Testis (tissue), 2 donors: Measurements from ENCODE around the gene CLPSL2.

Experiments used
- POLR2A ChIP-seq: fragments of 450-650 bp; IDR thresholded peaks from one replicate; pipeline ENCODE4 v1.6.1; 2017; ENCODE audit warnings: antibody characterized with exemption, mild to moderate bottlenecking, moderate library complexity
- TF ChIP-seq, protein P1 (sequence below), 3 experiments: fragments of 450-650 bp in 2 of 3; fragments of 200-600 bp in 1 of 3; sonication (generic) in 1 of 3; IDR thresholded peaks; one replicate each; pipeline ENCODE4 v1.5.1; 2016 to 2019; ENCODE audit warnings: antibody characterized with exemption in 3 of 3, mild to moderate bottlenecking in 2 of 3, moderate library complexity in 1 of 3

DNA sequence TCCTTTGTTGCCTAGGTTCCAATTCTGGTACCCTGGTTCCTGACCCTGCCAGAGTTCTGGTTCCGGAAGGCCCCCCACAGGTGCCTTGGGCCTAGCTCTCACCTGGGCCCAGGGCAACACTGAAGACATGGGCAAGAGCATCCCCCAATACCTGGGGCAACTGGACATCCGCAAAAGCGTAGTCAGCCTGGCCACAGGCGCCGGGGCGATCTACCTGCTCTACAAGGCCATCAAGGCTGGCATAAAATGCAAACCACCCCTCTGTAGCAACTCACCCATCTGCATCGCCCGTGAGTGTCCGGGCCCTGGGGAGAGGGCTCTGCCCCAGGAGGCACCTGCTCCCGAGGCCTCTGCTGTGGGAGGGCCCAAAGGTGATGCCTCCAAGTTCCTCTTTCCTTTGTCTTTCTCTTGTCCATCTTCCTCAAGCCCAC, 39.4 kb upstream of the CLPSL2 start, which contains the start of gene ARMC12:
- TF ChIP-seq, protein P1, sequence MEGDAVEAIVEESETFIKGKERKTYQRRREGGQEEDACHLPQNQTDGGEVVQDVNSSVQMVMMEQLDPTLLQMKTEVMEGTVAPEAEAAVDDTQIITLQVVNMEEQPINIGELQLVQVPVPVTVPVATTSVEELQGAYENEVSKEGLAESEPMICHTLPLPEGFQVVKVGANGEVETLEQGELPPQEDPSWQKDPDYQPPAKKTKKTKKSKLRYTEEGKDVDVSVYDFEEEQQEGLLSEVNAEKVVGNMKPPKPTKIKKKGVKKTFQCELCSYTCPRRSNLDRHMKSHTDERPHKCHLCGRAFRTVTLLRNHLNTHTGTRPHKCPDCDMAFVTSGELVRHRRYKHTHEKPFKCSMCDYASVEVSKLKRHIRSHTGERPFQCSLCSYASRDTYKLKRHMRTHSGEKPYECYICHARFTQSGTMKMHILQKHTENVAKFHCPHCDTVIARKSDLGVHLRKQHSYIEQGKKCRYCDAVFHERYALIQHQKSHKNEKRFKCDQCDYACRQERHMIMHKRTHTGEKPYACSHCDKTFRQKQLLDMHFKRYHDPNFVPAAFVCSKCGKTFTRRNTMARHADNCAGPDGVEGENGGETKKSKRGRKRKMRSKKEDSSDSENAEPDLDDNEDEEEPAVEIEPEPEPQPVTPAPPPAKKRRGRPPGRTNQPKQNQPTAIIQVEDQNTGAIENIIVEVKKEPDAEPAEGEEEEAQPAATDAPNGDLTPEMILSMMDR (IDR thresholded peaks at IDR 0.05): no peak
- no peak for TF ChIP-seq POLR2A
